Mesendoderm (in vitro differentiated cells): Measurements from ENCODE around the gene ZFAND2B.
"Not testable (repeated sequence)": the region's sequence is repeated elsewhere in the genome, so short reads cannot be mapped to it uniquely, and the experiment has no call there.

Experiments
- DNase-seq: peaks from one replicate; pipeline ENCODE4 v3.0.0; 2013
- H2AK5ac ChIP-seq: 2 replicates; pipeline ENCODE4 v1.6.1; 2013; ENCODE audit warnings: low read length, inconsistent platforms
- H2BK120ac ChIP-seq: 2 replicates; pipeline ENCODE4 v1.6.1; 2013; ENCODE audit warnings: low read depth, mild to moderate bottlenecking, low read length, moderate library complexity, mixed read lengths
- H2BK15ac ChIP-seq: replicated peaks from 2 replicates; pipeline ENCODE4 v1.6.1; 2013; ENCODE audit warnings: low read depth, mild to moderate bottlenecking, moderate library complexity
- H2BK5ac ChIP-seq: 2 replicates; pipeline ENCODE4 v1.6.1; 2013; ENCODE audit warnings: low read length, inconsistent platforms
- H3K18ac ChIP-seq: 2 replicates; pipeline ENCODE4 v1.6.1; 2013; ENCODE audit warnings: mild to moderate bottlenecking, low read length, mixed read lengths
- H3K23ac ChIP-seq: one replicate; pipeline ENCODE4 v1.6.1; 2013; ENCODE audit warnings: low read length
- H3K27ac ChIP-seq: 2 replicates; pipeline ENCODE4 v1.5.1; 2013; ENCODE audit warnings: low read depth, mild to moderate bottlenecking, inconsistent platforms, low read length, moderate library complexity
- H3K27me3 ChIP-seq: 2 replicates; pipeline ENCODE4 v1.6.1; 2013; ENCODE audit warnings: low read length, control low read depth, mild to moderate bottlenecking, inconsistent platforms; ENCODE audit not compliant: insufficient read depth, poor library complexity
- H3K36me3 ChIP-seq: 2 replicates; pipeline ENCODE4 v1.6.1; 2013; ENCODE audit warnings: low read length, inconsistent platforms; ENCODE audit not compliant: control insufficient read depth, insufficient read depth
- H3K4ac ChIP-seq: one replicate; pipeline ENCODE4 v1.6.1; 2013; ENCODE audit warnings: low read depth, mild to moderate bottlenecking, low read length, moderate library complexity
- H3K4me1 ChIP-seq: 2 replicates; pipeline ENCODE4 v1.6.1; 2013; ENCODE audit warnings: low read depth, low read length, inconsistent platforms; ENCODE audit not compliant: control insufficient read depth
- H3K4me2 ChIP-seq: 2 replicates; pipeline ENCODE4 v1.6.1; 2013; ENCODE audit warnings: low read length
- H3K4me3 ChIP-seq: 2 replicates; pipeline ENCODE4 v1.5.1; 2013; ENCODE audit warnings: mild to moderate bottlenecking, low read length
- H3K56ac ChIP-seq: one replicate; pipeline ENCODE4 v1.6.1; 2013; ENCODE audit warnings: low read length
- H3K79me1 ChIP-seq: 2 replicates; pipeline ENCODE4 v1.6.1; 2013; ENCODE audit warnings: low read length, inconsistent platforms
- H3K79me2 ChIP-seq: 2 replicates; pipeline ENCODE4 v1.6.1; 2013; ENCODE audit warnings: mild to moderate bottlenecking, low read length; ENCODE audit not compliant: control insufficient read depth, insufficient read depth
- H3K9ac ChIP-seq: 2 replicates; pipeline ENCODE4 v1.6.1; 2013; ENCODE audit warnings: low read length, inconsistent platforms
- H4K5ac ChIP-seq: one replicate; pipeline ENCODE4 v1.6.1; 2013; ENCODE audit warnings: low read length
- H4K8ac ChIP-seq: one replicate; pipeline ENCODE4 v1.6.1; 2013; ENCODE audit warnings: low read depth, mild to moderate bottlenecking, control low read depth, low read length, moderate library complexity
- WGBS: extraction: QIAGEN DNeasy Blood & Tissue Kit; methylation state at CpG from one replicate; pipeline ENCODE4 v1.1.7; 2013; ENCODE audit warnings: low lambda C conversion rate, missing lambda C conversion rate; ENCODE audit not compliant: insufficient coverage; ENCODE audit errors: extremely low coverage; 5-methylcytosine and 5-hydroxymethylcytosine counted together

The ZFAND2B gene

GRCh38 chr2:219254590-219255201, 48.1 kb downstream of the ZFAND2B start:
- Histone ChIP-seq H2BK5ac (no peak overlapping the region), H3K36me3 (no peaks in the 10 kb centered on the region), H2BK15ac (no peak overlapping the region), H3K4me2 (no peak overlapping the region), H2BK120ac (no peak overlapping the region), H3K23ac (no peak overlapping the region), H2AK5ac (no peak overlapping the region), H3K79me1 (peaks cover 2% of the 10 kb centered on the region), H3K4me1 (peaks cover 5% of the 10 kb centered on the region), H3K56ac (no peak overlapping the region), H3K4ac (no peak overlapping the region), H4K8ac (no peak overlapping the region), H3K18ac (no peak overlapping the region), H3K4me3 (no peak overlapping the region), H3K27me3 (peaks cover 16% of the 10 kb centered on the region), H3K27ac (no peak overlapping the region), H3K79me2 (peaks cover 2% of the 10 kb centered on the region), H4K5ac (no peak overlapping the region), H3K9ac (no peak overlapping the region)
- no CpG with 5 or more reads among the region's 12 CpGs for WGBS
- no peak for DNase-seq

GRCh38 chr2:219258942-219259341, 52.4 kb downstream of the ZFAND2B start:
- no CpG with 5 or more reads among the region's 10 CpGs for WGBS
- H3K27me3 ChIP-seq = peaks cover 16% of the 10 kb centered on the region

More at GRCh38 chr2:219258942-219259341, 52.4 kb downstream of the ZFAND2B start:
- not testable (repeated sequence) for H3K4ac ChIP-seq, H3K27ac ChIP-seq, H3K18ac ChIP-seq, H3K56ac ChIP-seq, H3K79me2 ChIP-seq, H3K4me3 ChIP-seq, H2BK120ac ChIP-seq, H3K9ac ChIP-seq, H4K8ac ChIP-seq, H2BK5ac ChIP-seq, H3K36me3 ChIP-seq, DNase-seq, H3K4me2 ChIP-seq, H3K23ac ChIP-seq, H2AK5ac ChIP-seq, H4K5ac ChIP-seq, H3K4me1 ChIP-seq, H2BK15ac ChIP-seq, H3K79me1 ChIP-seq
